Measurements from ENCODE around the gene COPG2.

- TF ChIP-seq EZH2 (IDR thresholded peaks at IDR 0.05; ENCODE audit: borderline replicate concordance) (no peak), CTCF (IDR thresholded peaks at IDR 0.05; ENCODE audit: poor library complexity) (no peak), EZH2phosphoT487 (IDR thresholded peaks at IDR 0.05; ENCODE audit: low read depth, severe bottlenecking, unreplicated experiment) (no peak)
Measured at GRCh38 chr7:130674456-130674855, 5.9 kb upstream of the COPG2 start.

Data from hepatocyte (in vitro differentiated cells).